Raji (cell line): Measurements from ENCODE around the gene IL1R2.

Source experiments
- POLR2A ChIP-seq: IDR thresholded peaks from 2 replicates; pipeline ENCODE4 v1.6.1; 2011; ENCODE audit warnings: low read depth, low read length, control low read depth; ENCODE audit not compliant: insufficient read depth

Gene IL1R2, protein sequence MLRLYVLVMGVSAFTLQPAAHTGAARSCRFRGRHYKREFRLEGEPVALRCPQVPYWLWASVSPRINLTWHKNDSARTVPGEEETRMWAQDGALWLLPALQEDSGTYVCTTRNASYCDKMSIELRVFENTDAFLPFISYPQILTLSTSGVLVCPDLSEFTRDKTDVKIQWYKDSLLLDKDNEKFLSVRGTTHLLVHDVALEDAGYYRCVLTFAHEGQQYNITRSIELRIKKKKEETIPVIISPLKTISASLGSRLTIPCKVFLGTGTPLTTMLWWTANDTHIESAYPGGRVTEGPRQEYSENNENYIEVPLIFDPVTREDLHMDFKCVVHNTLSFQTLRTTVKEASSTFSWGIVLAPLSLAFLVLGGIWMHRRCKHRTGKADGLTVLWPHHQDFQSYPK

DNA sequence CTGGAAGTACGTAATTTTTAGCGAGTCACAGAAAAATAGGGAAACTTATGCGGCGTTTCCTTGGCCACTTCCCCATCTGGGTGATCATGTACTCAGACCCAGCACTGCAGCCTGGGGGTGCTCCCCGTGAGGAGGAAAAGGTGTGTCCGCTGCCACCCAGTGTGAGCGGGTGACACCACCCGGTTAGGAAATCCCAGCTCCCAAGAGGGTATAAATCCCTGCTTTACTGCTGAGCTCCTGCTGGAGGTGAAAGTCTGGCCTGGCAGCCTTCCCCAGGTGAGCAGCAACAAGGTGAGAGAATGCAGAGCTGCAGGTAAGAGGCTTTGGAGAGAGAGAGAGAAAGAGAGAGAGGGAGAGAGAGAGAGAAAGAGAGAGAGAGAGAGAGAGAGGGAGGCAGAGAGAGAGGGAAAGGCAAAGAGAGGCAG lies at the start of gene IL1R2:
IL1R2 (plus strand) TSS at position 240 of the 425 bp plus-strand sequence. CDS start 16,616 bp downstream, outside the sequence.
- no peak for TF ChIP-seq POLR2A

DNA sequence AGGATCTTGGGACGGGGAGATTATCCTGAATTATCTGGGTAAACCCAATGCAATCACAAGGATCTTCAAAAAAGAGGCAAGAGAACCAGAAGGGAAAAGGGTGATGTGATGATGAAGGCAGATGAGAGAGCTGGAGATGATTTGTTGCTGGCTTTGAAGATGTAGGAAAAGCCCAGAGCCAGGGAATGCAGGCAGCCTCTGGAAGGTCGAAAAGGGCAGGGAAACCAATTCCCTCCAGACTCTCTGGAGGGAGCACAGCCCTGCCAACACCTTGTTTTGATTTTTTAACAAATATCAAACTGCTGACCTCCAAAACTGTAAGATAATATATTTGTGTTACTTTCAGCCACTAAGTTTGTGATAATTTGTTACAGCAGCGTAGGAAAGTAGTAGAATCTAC lies 48.9 kb upstream of the IL1R2 start:
- TF ChIP-seq POLR2A: no peak

DNA sequence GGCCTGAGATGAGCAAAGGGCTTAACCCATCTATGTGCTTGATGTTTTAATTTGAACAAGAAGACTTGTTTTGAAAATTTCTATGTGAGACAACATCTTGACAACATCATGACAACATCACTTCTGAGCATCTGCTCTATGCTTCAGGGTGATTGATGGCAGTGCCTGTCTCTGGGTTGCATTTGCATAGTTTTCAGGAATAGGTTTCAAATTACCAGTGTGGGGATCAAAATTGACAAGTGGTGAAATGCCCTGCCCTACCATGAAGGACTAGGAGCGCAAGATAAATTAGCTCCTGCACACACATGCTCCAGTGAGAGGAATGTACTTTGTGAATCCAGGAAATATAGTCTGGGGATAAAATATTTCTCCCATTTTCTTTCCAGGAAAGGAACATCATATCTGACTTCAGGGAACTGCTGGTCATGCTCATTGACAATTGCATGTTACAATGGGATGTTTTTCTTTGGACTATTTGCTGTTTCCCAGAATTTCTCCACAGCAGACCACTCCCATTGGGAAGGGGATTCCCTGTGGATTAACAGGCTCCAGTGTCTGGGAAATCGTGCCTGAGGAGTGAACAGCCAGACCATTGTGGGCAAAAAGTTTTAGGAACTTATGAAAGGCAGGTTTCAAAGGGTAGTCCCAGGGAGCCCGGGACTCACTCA lies 45.3 kb upstream of the IL1R2 start:
- TF ChIP-seq POLR2A: no peak

DNA sequence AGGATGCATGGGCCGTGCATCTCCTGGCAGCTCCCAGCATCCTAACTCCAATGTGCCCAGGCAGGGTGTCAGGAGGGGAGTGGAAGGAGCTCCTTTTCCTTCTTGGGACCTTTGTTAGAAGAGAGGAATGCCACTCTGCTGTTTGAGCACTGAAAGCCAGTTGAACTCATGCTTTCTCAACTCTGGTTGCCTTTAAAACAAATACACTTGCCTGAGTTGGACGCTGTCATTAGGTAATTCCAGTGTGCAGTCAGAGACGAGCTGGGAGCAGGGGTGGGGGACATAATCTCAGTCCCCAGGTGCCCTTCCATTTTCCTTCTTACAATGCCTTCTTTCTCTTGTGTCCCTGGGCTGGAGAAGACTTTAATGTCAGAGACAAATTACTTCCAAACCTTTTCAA lies 44.4 kb upstream of the IL1R2 start:
- TF ChIP-seq POLR2A: no peak

DNA sequence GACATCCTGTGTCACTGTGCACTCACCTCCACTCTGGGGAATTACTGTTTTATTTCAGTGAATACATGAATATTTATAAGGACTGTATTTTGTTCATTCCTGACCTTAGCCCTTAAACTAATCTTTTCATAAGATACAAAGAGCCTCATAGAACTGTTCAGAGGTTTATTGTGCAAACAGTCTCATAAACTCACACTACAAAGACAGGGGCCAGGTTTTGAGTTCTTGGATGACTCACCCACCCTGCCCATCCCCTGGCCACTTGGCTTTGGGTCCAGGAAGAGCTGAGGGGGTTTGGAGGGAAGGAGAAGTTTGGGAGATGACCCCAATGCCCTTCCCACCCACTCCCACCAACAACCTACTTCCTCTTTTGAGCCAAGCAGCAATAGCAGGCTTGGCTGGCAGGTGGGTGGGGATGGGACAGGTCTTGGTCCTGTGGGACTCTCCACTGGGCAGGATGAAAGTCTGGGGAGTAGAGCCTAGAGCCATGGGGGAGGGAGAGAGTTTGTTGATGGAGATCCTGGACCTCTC lies 43.1 kb upstream of the IL1R2 start:
- TF ChIP-seq POLR2A: no peak

DNA sequence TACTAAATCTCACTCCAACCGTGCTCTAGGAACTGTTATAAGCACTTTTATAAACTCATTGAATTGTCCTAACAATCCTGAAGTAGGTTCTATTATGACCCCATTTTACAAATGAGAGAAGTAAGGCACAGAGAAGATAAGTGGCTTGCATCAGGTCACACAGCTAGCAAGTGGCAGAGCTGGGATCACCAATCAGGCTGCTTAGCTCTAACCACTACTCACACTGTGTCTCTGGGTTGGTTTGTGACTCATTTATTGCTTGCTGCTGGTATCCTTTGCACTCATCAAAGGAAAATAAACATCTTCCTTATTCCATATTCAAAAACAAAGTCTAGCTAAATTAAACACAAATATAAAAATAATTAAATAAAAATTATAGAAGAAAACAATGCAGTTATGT lies 42.5 kb upstream of the IL1R2 start:
- TF ChIP-seq POLR2A: no peak

DNA sequence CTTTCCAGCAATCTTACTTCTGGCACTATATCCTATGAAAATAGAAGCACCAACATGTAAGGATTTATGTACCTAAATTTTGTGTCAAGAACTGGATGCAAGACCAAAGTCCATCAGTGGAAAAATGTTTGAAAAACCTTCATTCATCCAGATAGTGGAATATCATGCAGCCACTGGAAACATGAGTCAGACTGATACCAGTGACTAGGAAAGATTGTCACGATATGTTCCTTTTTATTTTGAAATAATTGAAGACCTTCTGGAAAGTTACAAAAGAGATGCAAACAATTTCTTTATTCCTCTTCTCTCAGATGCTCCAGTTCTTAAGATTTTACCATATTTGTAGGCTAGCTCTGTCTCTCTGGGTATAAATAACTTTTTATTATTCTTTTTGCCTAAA lies 40.5 kb upstream of the IL1R2 start:
- TF ChIP-seq POLR2A: no peak

DNA sequence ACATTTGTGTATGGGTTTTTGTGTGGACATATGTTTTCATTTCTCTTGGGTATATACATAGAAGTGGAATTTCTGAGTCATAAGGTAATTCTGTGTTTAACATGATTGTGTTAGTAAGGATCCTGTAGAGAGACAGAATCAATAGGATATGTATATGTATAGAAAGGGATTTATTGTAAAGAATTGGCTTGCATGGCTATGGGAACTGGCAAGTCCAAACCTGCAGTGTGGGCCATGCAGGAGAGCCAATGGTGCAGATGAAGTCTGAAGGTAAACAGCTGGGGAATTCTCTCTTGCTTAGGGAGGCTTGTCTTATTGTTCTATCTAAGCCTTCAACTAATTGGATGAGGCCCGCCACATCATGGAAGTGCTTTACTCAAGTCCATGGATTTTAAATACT lies 39.2 kb upstream of the IL1R2 start:
- TF ChIP-seq POLR2A: no peak

DNA sequence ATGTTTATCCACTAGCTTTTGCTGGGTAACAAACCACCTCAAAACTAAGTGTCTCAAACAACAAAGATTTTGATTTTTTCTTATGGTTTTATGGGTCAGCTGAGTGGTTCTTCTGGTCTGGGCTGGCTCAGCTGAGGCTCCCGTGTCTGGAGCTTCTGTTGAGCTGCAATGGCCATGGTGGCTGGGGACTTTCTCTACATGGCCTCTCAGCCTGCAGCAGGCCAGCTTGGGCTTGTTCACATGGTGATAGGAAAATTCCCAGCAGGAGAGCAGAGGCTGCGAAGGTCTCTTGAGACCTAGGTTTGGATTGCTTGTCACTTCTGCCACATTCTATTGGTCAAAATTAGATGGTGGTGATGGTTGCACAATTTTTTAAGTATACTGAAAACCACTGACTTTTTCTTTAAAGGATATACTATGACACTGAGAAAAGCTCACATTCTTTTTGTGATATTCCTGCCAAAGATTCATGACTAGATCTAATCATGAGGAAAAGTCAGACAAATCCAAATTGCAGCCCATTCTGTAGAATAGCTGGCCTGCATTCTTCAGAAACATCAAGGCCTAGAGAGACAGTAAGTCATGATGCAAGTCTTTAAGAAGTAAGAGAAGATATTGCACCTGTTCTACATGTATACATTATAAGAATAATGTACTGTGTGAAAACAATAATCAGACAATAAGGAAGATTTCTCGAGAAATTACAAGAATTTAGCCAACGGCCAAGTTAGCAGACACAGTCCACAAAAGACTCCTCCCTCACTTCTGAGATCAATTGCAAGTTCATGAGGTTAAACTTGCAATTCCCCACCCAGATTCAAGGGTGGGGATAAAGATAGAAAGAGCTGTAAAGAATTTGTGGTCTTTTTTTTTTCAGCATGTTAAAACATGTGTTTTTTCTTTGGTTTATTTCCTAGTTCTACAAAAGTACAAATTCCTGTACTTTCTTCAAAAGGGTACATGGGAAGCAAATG lies 35.0 kb upstream of the IL1R2 start:
- TF ChIP-seq POLR2A: no peak

DNA sequence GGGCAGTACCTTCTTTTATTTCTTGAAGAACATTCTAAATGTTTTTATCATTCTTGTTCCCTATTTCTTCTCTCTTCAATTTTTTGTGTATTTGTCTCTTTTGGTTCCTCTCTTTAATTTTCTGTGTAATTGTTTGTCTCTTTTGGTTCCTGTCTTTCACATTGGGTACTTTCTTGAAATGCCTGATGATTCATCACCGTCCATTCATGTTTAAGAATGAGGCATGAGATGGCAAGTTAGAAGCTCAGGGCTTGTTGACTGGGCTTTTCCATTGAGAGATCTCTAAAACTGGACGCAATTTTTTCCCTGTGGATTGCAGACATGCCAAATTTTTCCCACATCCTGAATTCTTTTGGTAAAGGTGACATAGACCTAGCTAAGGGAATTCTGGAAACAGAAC lies 33.7 kb upstream of the IL1R2 start:
- no peak for TF ChIP-seq POLR2A

DNA sequence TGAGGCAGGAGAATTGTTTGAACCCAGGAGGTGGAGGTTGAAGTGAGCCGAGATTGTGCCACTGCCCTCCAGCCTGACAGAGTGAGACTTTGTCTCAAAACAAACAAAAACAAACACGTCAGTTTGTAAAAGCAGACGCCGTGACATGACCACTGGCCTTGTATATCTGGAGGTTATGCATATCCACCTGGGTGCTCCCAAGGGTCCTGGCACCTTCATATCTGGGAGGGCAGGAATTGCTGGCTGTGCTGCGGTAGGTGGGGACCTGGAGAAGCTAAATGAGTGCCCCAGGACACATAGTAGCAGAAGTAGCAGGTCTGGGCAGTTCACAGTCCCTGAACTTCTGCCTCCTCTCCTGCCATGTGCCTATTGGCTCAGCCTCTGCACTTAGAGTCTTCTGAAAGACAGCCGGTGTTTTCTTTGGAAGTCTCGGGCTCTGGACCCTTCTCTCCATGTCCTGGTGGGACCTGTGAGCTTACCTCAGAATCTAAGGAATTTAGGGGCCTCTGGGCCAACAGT lies 30.9 kb upstream of the IL1R2 start:
- no peak for TF ChIP-seq POLR2A

DNA sequence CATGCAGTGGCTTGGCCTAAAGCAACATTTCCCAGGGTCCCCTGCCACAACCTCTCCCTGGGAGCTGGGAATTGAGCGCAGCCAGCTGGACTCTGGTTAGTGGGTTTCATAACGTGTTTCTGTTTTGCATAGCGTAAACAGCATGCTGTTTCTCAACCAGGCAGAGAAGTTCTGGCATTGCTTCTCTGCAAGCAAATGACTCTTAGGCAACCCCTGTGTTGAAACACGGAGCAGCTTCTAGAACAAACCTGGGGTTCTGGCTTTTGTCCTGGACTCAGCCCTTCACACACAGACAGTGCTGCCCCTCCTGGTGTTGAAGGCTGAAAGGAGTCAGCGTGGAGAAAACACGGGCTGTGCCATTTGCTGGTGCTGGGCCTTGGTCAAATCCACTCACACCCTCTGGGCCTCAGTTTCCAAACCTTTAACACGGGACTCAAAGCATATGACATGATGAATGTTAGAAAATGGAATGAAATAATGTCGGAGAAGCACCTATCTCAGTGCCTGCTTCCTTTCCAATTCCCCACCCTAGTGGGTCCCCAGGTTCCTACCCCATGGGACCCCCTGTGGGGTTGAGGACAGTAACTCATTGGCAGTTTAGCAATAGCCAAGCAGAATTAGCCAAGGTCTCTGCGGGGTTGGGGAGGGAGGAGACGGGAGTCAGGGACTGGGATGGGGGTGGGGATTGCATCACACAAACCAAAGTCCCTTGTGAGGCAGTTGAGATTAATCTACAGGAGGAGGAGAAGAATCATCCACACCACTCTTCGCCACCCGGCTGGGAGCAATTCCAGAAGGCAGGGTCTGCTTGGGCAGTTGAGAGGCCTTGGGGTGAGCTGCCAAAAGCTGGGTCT lies 30.2 kb upstream of the IL1R2 start:
- no peak for TF ChIP-seq POLR2A

DNA sequence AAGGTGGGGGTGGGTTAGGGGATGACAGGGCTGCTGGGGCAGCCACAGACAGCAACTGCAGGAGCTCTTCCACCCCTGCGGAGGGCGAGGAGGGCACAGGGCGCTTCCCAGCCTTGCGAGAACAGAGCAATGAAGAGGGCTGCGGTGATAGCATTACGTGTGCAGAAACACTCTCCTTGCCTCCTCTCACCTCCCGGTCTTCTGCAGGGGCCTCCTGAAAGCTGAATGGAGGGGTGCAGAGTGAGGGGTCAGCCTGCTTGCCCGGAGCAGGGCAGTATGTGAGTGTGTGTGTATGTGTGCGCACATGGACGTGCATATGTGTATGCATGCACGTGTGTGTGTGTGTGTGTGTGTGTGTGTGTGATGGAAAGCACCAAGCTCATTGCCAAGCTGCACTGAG lies 29.5 kb upstream of the IL1R2 start:
- TF ChIP-seq POLR2A: no peak

DNA sequence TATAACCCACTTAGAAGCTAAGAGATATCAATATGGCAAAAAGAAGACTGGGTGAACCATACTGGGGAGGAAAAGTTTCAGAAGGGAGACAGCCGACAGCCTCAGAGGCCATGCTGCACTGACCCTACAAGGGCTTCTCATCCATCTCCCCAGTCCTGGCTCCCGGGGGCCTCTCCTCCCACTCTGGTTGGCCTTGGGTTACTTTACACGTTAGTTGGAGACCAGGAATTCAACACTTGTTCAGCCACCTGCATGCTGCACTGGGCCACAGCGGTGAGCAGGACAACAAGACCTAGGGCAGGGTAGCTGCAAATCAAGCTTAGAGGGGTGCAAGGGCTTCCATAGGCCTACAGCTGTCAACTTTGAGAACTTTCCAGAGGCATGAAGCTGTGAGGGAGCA lies 28.6 kb upstream of the IL1R2 start:
- TF ChIP-seq POLR2A: no peak
